Measurements from ENCODE around the gene SETD1A.
A peak's percentile ranks its signal among the peaks of the same experiment; 100 is the strongest.

SETD1A gene

GRCh38 chr16:30957456-30958174, at the start of gene SETD1A:
Gene SETD1A (plus strand): TSS chr16:30957754. CDS start chr16:30958732, 978 bp downstream.
- Histone ChIP-seq H3K27me3 (ENCODE audit: insufficient read depth, poor library complexity, severe bottlenecking) (no peaks in the 10 kb centered on the region), H3K27ac (ENCODE audit: poor library complexity, severe bottlenecking) (peak within 1 kb of the TSS; percentile 79), H3K4me3 (ENCODE audit: severe bottlenecking) (peak within 1 kb of the TSS; percentile 91), H3K9me3 (ENCODE audit: severe bottlenecking) (no peaks in the 10 kb centered on the region), H3K36me3 (ENCODE audit: low read depth) (peaks cover 38% of the 10 kb centered on the region), H3K4me1 (ENCODE audit: insufficient read depth, poor library complexity, severe bottlenecking) (no peaks in the 10 kb centered on the region)
- DNase-seq (ENCODE audit: low spot score) (peak; percentile 97), ATAC-seq (ENCODE audit: low read depth) (peak; percentile 77)
- no peak for TF ChIP-seq CTCF (IDR thresholded peaks at IDR 0.05; ENCODE audit: poor library complexity, severe bottlenecking)

DNA sequence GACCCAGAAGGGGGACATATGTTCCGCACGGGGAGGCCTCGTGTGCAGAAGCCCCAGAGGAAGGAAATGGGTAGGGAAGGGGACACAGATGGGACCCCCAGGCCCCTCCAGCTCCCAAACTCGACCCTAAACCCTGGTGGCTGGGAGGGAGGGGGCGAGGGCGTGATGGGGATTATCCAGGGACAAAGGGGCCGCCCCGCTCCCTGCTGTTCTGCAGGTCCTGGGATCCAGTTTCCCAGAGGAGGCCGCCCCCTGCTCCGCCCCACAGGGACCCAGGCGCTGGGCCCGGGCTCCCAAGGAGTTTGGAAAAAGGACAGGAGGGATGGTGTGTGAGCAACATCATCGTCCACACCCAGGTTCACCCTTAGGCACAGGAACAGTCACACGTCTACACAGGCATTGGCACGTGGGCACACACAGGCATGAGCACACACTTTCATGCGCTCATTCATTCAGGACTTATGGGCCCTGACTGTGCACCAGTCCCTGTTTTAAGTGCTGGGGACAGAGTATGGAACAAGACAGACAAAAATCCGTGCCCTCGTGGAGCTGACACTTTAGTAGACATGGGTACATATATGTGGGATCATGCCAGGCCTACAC, 47.0 kb upstream of the SETD1A start:
- no peak overlapping the region for H3K4me3 ChIP-seq (ENCODE audit: severe bottlenecking)
- no peak overlapping the region for H3K27ac ChIP-seq (ENCODE audit: poor library complexity, severe bottlenecking)
- H3K9me3 ChIP-seq (ENCODE audit: severe bottlenecking), result no peaks in the 10 kb centered on the region
- H3K27me3 ChIP-seq (ENCODE audit: insufficient read depth, poor library complexity, severe bottlenecking), result no peaks in the 10 kb centered on the region
- H3K4me1 ChIP-seq (ENCODE audit: insufficient read depth, poor library complexity, severe bottlenecking), result no peaks in the 10 kb centered on the region
- ATAC-seq (ENCODE audit: low read depth), result no peak
- no peak for DNase-seq (ENCODE audit: low spot score)
- TF ChIP-seq CTCF (IDR thresholded peaks at IDR 0.05; ENCODE audit: poor library complexity, severe bottlenecking), result no peak
- H3K36me3 ChIP-seq (ENCODE audit: low read depth), result no peaks in the 10 kb centered on the region

DNA sequence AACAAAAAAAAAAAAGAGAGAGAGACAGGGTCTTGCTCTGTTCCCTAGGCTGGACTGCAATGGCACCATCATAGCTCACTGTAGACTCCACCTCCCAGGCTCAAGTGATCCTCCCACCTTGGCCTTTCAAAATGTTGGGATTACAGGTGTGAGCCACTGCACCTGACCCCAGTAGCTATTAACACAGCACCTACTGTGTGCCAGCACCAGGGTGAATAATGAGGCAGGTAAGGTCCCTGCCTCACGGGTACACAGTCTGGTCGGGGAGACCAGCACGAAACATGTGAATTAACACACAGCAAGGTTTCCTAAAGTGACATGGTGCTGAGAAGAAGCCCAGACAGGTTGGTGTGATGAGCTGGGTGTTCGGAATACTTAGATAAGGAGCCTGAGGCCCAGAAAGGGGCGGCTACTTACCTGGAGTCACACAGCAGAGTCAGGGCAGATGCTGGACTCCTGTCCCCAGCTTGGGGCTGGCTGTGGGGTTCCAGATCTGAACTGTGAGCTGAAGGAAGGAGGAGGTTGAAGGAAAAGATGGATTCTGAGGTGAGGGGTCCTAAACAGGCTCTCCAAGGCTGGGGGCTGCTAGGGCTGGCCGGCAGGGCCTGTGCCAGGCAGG, 44.7 kb upstream of the SETD1A start:
- DNase-seq (ENCODE audit: low spot score) (no peak), ATAC-seq (ENCODE audit: low read depth) (0 out of 3 replicates have a peak, but pooled peaks have one; percentile 12)
- no peaks in the 10 kb centered on the region for H3K9me3 ChIP-seq (ENCODE audit: severe bottlenecking)
- no peak for TF ChIP-seq CTCF (IDR thresholded peaks at IDR 0.05; ENCODE audit: poor library complexity, severe bottlenecking)
- H3K36me3 ChIP-seq (ENCODE audit: low read depth), result no peaks in the 10 kb centered on the region
- H3K4me1 ChIP-seq (ENCODE audit: insufficient read depth, poor library complexity, severe bottlenecking), result no peaks in the 10 kb centered on the region
- no peak overlapping the region for H3K4me3 ChIP-seq (ENCODE audit: severe bottlenecking)
- no peaks in the 10 kb centered on the region for H3K27me3 ChIP-seq (ENCODE audit: insufficient read depth, poor library complexity, severe bottlenecking)
- H3K27ac ChIP-seq (ENCODE audit: poor library complexity, severe bottlenecking), result no peak overlapping the region

DNA sequence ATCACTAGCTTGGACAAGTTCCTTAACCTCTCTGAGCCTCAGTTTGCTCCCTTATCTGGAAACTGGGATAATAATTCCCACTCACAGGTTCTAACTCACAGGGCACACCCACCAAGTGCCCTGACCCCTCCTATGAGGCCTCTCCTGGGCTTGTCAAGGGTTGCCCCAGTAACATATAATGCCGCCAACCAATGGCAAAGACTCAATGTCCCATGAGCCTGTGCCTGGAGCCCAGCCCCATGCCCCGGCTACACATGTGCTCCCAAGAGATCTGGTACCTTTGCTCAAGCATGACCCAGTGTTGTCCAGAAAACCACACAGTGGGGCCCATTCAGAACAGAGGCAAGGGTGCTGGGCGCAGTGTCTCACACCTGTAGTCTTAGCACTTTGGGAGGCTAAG, 42.7 kb upstream of the SETD1A start:
- H3K4me1 ChIP-seq (ENCODE audit: insufficient read depth, poor library complexity, severe bottlenecking), result no peaks in the 10 kb centered on the region
- TF ChIP-seq CTCF (IDR thresholded peaks at IDR 0.05; ENCODE audit: poor library complexity, severe bottlenecking), result no peak
- no peaks in the 10 kb centered on the region for H3K9me3 ChIP-seq (ENCODE audit: severe bottlenecking)
- H3K27me3 ChIP-seq (ENCODE audit: insufficient read depth, poor library complexity, severe bottlenecking), result no peaks in the 10 kb centered on the region
- no peak overlapping the region for H3K4me3 ChIP-seq (ENCODE audit: severe bottlenecking)
- no peak; the same call in 2 of the 3 replicates for ATAC-seq (ENCODE audit: low read depth)
- DNase-seq (ENCODE audit: low spot score), result no peak
- H3K27ac ChIP-seq (ENCODE audit: poor library complexity, severe bottlenecking), result no peak overlapping the region
- H3K36me3 ChIP-seq (ENCODE audit: low read depth), result no peaks in the 10 kb centered on the region

Data from RWPE2 (cell line).